GM13977 (cell line): ENCODE results near the gene SLC6A9.

Source experiments
- DNase-seq: peaks from one replicate; pipeline ENCODE4 v3.0.0; 2012; ENCODE audit warnings: low spot score
- in situ Hi-C: fragments of 300-500 bp; cut with MboI; formaldehyde crosslinking; loops from one replicate; pipeline ENCODE4 v1.12.0; 2022; ENCODE audit warnings: low sequenced_read_pairs, low pct_unique_long_range_greater_than_20kb, mixed read lengths, inconsistent platforms; ENCODE audit not compliant: unreplicated experiment
- TF ChIP-seq, protein P1 (sequence below): IDR thresholded peaks from 2 replicates; pipeline ENCODE4 v1.5.1; 2012; ENCODE audit warnings: mild to moderate bottlenecking, control low read depth; ENCODE audit not compliant: insufficient read depth; ENCODE audit errors: extremely low read depth, missing control alignments

Gene SLC6A9

GRCh38 chr1:43974443-43975248, 56.6 kb downstream of the SLC6A9 start, which contains the start of gene ATP6V0B:
Gene ATP6V0B, plus strand, starts transcription at chr1:43974960. Its CDS starts 81 bp downstream, at chr1:43975041.
- TF ChIP-seq, protein P1, sequence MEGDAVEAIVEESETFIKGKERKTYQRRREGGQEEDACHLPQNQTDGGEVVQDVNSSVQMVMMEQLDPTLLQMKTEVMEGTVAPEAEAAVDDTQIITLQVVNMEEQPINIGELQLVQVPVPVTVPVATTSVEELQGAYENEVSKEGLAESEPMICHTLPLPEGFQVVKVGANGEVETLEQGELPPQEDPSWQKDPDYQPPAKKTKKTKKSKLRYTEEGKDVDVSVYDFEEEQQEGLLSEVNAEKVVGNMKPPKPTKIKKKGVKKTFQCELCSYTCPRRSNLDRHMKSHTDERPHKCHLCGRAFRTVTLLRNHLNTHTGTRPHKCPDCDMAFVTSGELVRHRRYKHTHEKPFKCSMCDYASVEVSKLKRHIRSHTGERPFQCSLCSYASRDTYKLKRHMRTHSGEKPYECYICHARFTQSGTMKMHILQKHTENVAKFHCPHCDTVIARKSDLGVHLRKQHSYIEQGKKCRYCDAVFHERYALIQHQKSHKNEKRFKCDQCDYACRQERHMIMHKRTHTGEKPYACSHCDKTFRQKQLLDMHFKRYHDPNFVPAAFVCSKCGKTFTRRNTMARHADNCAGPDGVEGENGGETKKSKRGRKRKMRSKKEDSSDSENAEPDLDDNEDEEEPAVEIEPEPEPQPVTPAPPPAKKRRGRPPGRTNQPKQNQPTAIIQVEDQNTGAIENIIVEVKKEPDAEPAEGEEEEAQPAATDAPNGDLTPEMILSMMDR: peak; percentile 17
- in situ Hi-C loops: no loop called here
- peak; percentile 98 for DNase-seq

GRCh38 chr1:43973981-43974442, 57.2 kb downstream of the SLC6A9 start:
- in situ Hi-C loops: no loop called here
- no peak for DNase-seq
- TF ChIP-seq, protein P1: no peak

GRCh38 chr1:43971336-43971980, 59.8 kb downstream of the SLC6A9 start:
- no peak for DNase-seq
- in situ Hi-C loops: no loop called here
- TF ChIP-seq, protein P1: no peak

DNA sequence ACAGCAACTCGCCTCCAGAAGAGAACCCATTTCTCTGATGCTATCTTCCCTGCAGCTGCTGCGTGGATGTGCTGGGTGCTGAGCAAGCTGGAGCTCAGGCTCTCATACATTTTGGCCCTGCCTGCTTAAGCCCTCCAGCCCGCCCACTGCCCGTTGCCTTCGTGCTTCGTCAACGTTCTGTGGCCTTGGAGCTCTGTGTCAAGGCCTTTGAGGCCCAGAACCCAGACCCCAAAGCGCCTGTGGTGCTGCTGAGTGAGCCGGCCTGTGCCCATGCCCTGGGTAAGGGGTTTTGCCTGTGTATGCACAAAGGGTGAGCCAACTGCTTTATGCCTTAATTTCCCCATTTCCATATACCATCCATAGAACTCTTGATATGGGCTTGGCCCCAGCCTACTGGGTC, 60.4 kb downstream of the SLC6A9 start:
- TF ChIP-seq, protein P1: no peak
- in situ Hi-C loops: no loop called here
- DNase-seq: no peak

GRCh38 chr1:43970502-43970901, 60.8 kb downstream of the SLC6A9 start:
- in situ Hi-C loops: no loop called here
- no peak for DNase-seq
- TF ChIP-seq, protein P1: no peak

DNA sequence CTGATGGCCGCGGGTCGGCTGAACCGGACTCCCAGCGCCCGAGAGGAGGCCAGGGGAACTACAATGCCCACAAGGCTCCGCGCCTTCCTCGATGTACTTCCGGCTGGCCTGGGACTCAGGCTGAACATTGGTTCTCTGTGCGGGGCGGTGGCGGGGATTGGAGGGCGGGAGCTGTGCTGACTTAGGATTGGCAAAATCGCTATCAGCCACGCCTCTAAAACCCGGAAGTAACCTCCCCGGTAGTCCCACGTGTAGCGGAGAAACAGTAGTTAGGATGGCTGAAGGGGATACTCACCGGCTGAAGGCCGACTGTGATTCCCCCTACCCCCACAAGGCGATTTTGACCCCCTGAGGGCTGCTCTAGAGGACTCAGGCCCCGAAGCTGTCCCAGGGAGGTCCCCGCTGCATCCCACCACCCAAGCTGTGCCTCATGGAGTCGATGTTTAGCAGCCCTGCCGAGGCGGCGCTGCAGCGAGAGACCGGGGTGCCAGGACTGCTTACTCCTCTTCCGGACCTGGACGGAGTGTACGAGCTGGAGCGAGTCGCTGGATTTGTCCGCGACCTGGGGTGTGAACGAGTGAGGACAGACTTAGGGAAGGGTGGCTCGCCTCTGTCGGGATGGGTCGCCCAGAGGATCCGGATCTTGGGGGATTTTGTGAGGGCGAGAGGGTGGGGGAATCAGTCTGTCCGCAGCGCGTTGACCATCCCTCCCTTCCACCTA, 61.4 kb downstream of the SLC6A9 start, which contains the start of gene DPH2:
Gene DPH2, plus strand, starts transcription at position 265 of the 721 bp plus-strand sequence. Its CDS starts 166 bp downstream, at position 431.
- in situ Hi-C loops: no loop called here
- TF ChIP-seq, protein P1: no peak
- peak; percentile 98 for DNase-seq
